HCT116 (cell line): ENCODE results near the gene MSI2. TPM values are rescaled to one million over a fixed set of nuclear protein-coding genes. Genes with fewer than 3 reads are reported as not detected.

ENCODE experiments used
- ATAC-seq: fragments of 200-7000 bp; cut with Tn5 transposase; 2 replicates; pipeline ENCODE4 v1.9.1; 2020; ENCODE audit warnings: mild to moderate bottlenecking, moderate library complexity
- BruUV-seq: library from RNA; stranded (reverse); fragments of 400-500 nt; replicated peaks from 2 replicates; lab custom pipeline; 2021; lab: Mats Ljungman, UMichigan
- CTCF ChIA-PET: fragments of 300-600 bp; sonication (Branson Sonifier 250); formaldehyde crosslinking; loops from one replicate; lab custom pipeline; 2021; ENCODE audit warnings: antibody characterized with exemption; lab: Charles Lee
- POLR2A ChIA-PET: fragments of 300-600, 350-600 bp; sonication (Branson Sonifier 250); formaldehyde crosslinking; loops from one replicate; lab custom pipeline; 2021; ENCODE audit warnings: antibody characterized with exemption; lab: Charles Lee
- RAD21 ChIA-PET, 2 experiments: fragments of 300-600 bp; sonication (Branson Sonifier 250); formaldehyde crosslinking; loops; one replicate each; lab custom pipeline; 2023; ENCODE audit warnings: low total read pairs in 2 of 2; ENCODE audit not compliant: uncharacterized antibody in 2 of 2, unreplicated experiment in 2 of 2, low non-redundant PET in 1 of 2; lab: Charles Lee
- DNase-seq: peaks from one replicate; pipeline ENCODE4 v3.0.0-alpha.2; 2010; ENCODE audit warnings: low read depth, low spot score
- H2AFZ ChIP-seq: fragments of 200-600 bp; shearing (Covaris generic), sonication (generic); 2 replicates; pipeline ENCODE4 v1.6.1; 2017; ENCODE audit warnings: low read depth, mixed run types, mixed read lengths, antibody characterized with exemption, low read length; ENCODE audit not compliant: poor library complexity, severe bottlenecking
- H3K27ac ChIP-seq: 2 replicates; pipeline ENCODE4 v1.5.1; 2012; ENCODE audit warnings: low read depth, low read length
- H3K27me3 ChIP-seq: fragments of 200-600 bp; sonication (generic); 2 replicates; pipeline ENCODE4 v1.6.1; 2016; ENCODE audit warnings: mixed run types, low read length, mixed read lengths; ENCODE audit not compliant: insufficient read depth
- H3K36me3 ChIP-seq, 2 experiments: fragments of 200-500 bp in 1 of 2; fragments of 200-600 bp in 1 of 2; sonication (Bioruptor generic) in 1 of 2; sonication (generic) in 1 of 2; 2 replicates each; pipeline versions ENCODE4 v1.5.1 to v1.6.1; 2014 to 2016; ENCODE audit warnings: low read length in 2 of 2, inconsistent platforms in 1 of 2, mixed read lengths in 1 of 2, mixed run types in 1 of 2; ENCODE audit not compliant: insufficient read depth in 2 of 2, control insufficient read depth in 1 of 2
- H3K4me1 ChIP-seq, 2 experiments: fragments of 200-600 bp in 1 of 2; sonication (generic) in 1 of 2; 2 replicates each; pipeline versions ENCODE4 v1.5.1 to v1.6.1; 2012 to 2017; ENCODE audit warnings: low read length in 2 of 2, inconsistent platforms in 1 of 2, mild to moderate bottlenecking in 1 of 2, mixed read lengths in 1 of 2, mixed run types in 1 of 2, moderate library complexity in 1 of 2; ENCODE audit not compliant: insufficient read depth in 2 of 2, control insufficient read depth in 1 of 2
- H3K4me2 ChIP-seq: fragments of 200-600 bp; sonication (generic); 2 replicates; pipeline ENCODE4 v1.6.1; 2017; ENCODE audit warnings: mixed run types, low read length, mixed read lengths
- H3K4me3 ChIP-seq, 2 experiments: fragments of 200-600 bp in 1 of 2; sonication (generic) in 1 of 2; replicated peaks in 1 of 2; 2 replicates each; pipeline ENCODE4 v1.5.1; 2011 to 2016; ENCODE audit warnings: low read length in 2 of 2, control low read depth in 1 of 2, low read depth in 1 of 2, mild to moderate bottlenecking in 1 of 2, mixed read lengths in 1 of 2, mixed run types in 1 of 2
- H3K79me2 ChIP-seq: fragments of 200-600 bp; sonication (generic); 2 replicates; pipeline ENCODE4 v1.6.1; 2017; ENCODE audit warnings: mild to moderate bottlenecking, mixed run types, low read length, moderate library complexity, mixed read lengths; ENCODE audit not compliant: insufficient read depth
- H3K9ac ChIP-seq: fragments of 200-600 bp; sonication (generic); 2 replicates; pipeline ENCODE4 v1.6.1; 2016; ENCODE audit warnings: low read length, mixed read lengths
- H3K9me2 ChIP-seq: fragments of 200-600 bp; sonication (generic), shearing (Covaris generic); 2 replicates; pipeline ENCODE4 v1.6.1; 2017; ENCODE audit warnings: mixed run types, mild to moderate bottlenecking, moderate library complexity; ENCODE audit not compliant: insufficient read depth
- H3K9me3 ChIP-seq, 2 experiments: fragments of 200-500 bp in 1 of 2; fragments of 200-600 bp in 1 of 2; sonication (Bioruptor generic) in 1 of 2; sonication (generic) in 1 of 2; 2 replicates each; pipeline ENCODE4 v1.6.1; 2014 to 2017; ENCODE audit warnings: low read length in 2 of 2, mixed read lengths in 2 of 2, inconsistent platforms in 1 of 2, low read depth in 1 of 2, mild to moderate bottlenecking in 1 of 2, mixed run types in 1 of 2, moderate library complexity in 1 of 2; ENCODE audit not compliant: control insufficient read depth in 1 of 2, insufficient read depth in 1 of 2
- H4K20me1 ChIP-seq: fragments of 200-600 bp; sonication (generic), shearing (Covaris generic); 2 replicates; pipeline ENCODE4 v1.6.1; 2017; ENCODE audit warnings: mixed run types, mild to moderate bottlenecking, moderate library complexity; ENCODE audit not compliant: insufficient read depth
- CBX3 ChIP-seq: IDR thresholded peaks from 2 replicates; pipeline ENCODE4 v1.6.1; 2012; ENCODE audit warnings: low read depth
- CEBPB ChIP-seq: IDR thresholded peaks from 2 replicates; pipeline ENCODE4 v1.6.1; 2012; ENCODE audit warnings: low read depth
- ELF1 ChIP-seq: IDR thresholded peaks from 2 replicates; pipeline ENCODE4 v1.6.1; 2012; ENCODE audit warnings: low read depth, borderline replicate concordance
- EZH2phosphoT487 ChIP-seq: fragments of 200-600 bp; IDR thresholded peaks from 2 replicates; pipeline ENCODE4 v1.6.1; 2018; ENCODE audit warnings: antibody characterized with exemption, borderline replicate concordance
- JUND ChIP-seq: IDR thresholded peaks from 2 replicates; pipeline ENCODE4 v1.6.1; 2012
- MAX ChIP-seq: IDR thresholded peaks from 2 replicates; pipeline ENCODE4 v1.6.1; 2012
- POLR2AphosphoS5 ChIP-seq: IDR thresholded peaks from 2 replicates; pipeline ENCODE4 v1.6.1; 2011; ENCODE audit warnings: mild to moderate bottlenecking, low read depth, low read length, moderate library complexity
- RAD21 ChIP-seq: IDR thresholded peaks from 2 replicates; pipeline ENCODE4 v1.6.1; 2012; ENCODE audit warnings: low read depth, mild to moderate bottlenecking
- REST ChIP-seq: IDR thresholded peaks from 2 replicates; pipeline ENCODE4 v1.6.1; 2012; ENCODE audit warnings: low read depth
- SP1 ChIP-seq: IDR thresholded peaks from 2 replicates; pipeline ENCODE4 v1.6.1; 2012; ENCODE audit warnings: low read depth
- TCF7L2 ChIP-seq: IDR thresholded peaks from 2 replicates; pipeline ENCODE4 v1.7.0; 2011; ENCODE audit warnings: borderline replicate concordance, inconsistent platforms; ENCODE audit not compliant: insufficient read depth, insufficient read length; ENCODE audit errors: extremely low read depth
- YY1 ChIP-seq: IDR thresholded peaks from 2 replicates; pipeline ENCODE4 v1.6.1; 2011; ENCODE audit warnings: low read length, low read depth, moderate library complexity, mild to moderate bottlenecking; ENCODE audit not compliant: insufficient replicate concordance; ENCODE audit errors: extremely low read depth
- intact Hi-C: fragments of 100-400 bp; cut with micrococcal nuclease; formaldehyde crosslinking; loops from 2 replicates; pipeline ENCODE4 v1.10.0; 2022
- total RNA-seq: library from RNA; stranded (reverse); gene quantifications from one replicate; pipeline ENCODE4 v1.2.1, GENCODE V29; 2021; ENCODE audit not compliant: unreplicated experiment

The MSI2 gene
- total RNA-seq, 1 experiment from 2014 or later = 137 TPM

GRCh38 chr17:57676543-57676942, 420.2 kb downstream of the MSI2 start:
- RAD21 ChIA-PET = no interaction called here
- H3K4me2 ChIP-seq = no peak overlapping the region
- intact Hi-C loops = no loop called here
- H3K27me3 ChIP-seq = no peaks in the 10 kb centered on the region
- no peak overlapping the region for H3K27ac ChIP-seq
- no peaks in the 10 kb centered on the region for H3K9me2 ChIP-seq
- POLR2A ChIA-PET = no interaction called here
- H3K79me2 ChIP-seq = no peaks in the 10 kb centered on the region
- TF ChIP-seq ELF1 (no peak), CEBPB (no peak), TCF7L2 (no peak), POLR2AphosphoS5 (no peak), EZH2phosphoT487 (no peak), REST (no peak), SP1 (no peak), JUND (no peak), RAD21 (no peak), CBX3 (no peak), MAX (no peak), YY1 (no peak)
- H3K9ac ChIP-seq = no peak overlapping the region
- H3K4me1 ChIP-seq = peaks cover 0 to 3% of the 10 kb centered on the region in 2 experiments; a peak in 1 of 4 replicates
- DNase-seq (no peak), ATAC-seq (no peak)
- CTCF ChIA-PET = interaction anchor here (0.9 kb wide), 1 partner anchor 157 kb away, joined by 3 read pairs; no protein-coding TSS in a partner anchor
- H4K20me1 ChIP-seq = no peaks in the 10 kb centered on the region
- no peak overlapping the region for H2AFZ ChIP-seq
- BruUV-seq = no TSS peak
- no peak overlapping the region for H3K4me3 ChIP-seq
- H3K36me3 ChIP-seq = no peaks in the 10 kb centered on the region; a peak in 1 of 4 replicates
- no peaks in the 10 kb centered on the region for H3K9me3 ChIP-seq
